ENCODE measurements around the gene GSTO1.

GRCh38 chr10:104315486-104315921, 60.8 kb downstream of the GSTO1 start:
- TF ChIP-seq CTCF (IDR thresholded peaks at IDR 0.05) (no peak), POLR2A (IDR thresholded peaks at IDR 0.05) (no peak)
